ENCODE data around the gene SYPL1.

DNA sequence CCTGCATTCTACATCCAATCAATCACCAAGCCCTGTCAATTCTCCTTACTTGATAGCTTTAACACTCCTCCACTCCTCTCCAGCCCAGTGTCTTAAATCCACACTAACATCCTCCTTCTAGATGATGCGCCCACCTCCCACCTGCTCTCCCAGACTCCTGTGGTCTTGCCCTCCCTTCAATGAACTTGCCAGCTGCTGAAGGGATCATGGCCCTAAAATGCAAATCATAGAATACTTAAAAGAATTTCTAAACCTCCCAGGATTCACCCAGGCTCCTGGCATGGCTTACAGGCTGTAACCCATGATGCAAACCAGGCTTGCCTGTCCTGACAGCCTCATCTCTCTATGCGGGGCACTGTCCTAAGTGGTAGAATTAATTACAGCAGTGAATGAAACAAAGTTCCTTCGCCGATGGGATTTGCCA is 43.6 kb downstream of the SYPL1 start:
- TF ChIP-seq POLR2A (IDR thresholded peaks at IDR 0.05), result no peak
- TF ChIP-seq, protein P1, sequence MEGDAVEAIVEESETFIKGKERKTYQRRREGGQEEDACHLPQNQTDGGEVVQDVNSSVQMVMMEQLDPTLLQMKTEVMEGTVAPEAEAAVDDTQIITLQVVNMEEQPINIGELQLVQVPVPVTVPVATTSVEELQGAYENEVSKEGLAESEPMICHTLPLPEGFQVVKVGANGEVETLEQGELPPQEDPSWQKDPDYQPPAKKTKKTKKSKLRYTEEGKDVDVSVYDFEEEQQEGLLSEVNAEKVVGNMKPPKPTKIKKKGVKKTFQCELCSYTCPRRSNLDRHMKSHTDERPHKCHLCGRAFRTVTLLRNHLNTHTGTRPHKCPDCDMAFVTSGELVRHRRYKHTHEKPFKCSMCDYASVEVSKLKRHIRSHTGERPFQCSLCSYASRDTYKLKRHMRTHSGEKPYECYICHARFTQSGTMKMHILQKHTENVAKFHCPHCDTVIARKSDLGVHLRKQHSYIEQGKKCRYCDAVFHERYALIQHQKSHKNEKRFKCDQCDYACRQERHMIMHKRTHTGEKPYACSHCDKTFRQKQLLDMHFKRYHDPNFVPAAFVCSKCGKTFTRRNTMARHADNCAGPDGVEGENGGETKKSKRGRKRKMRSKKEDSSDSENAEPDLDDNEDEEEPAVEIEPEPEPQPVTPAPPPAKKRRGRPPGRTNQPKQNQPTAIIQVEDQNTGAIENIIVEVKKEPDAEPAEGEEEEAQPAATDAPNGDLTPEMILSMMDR (IDR thresholded peaks at IDR 0.05), result no peak
- TF ChIP-seq POLR2AphosphoS5 (IDR thresholded peaks at IDR 0.05), result no peak

Measured in upper lobe of left lung (tissue), 4 donors.